Esophagus muscularis mucosa (tissue), 3 donors: Measurements from ENCODE around the gene CHRNA1.

Experiments
- CTCF ChIP-seq, 3 experiments: fragments of 200-600 bp in 2 of 3; fragments of 450-650 bp in 1 of 3; sonication (generic) in 2 of 3; IDR thresholded peaks; one replicate each; pipeline ENCODE4 v1.5.1; 2017 to 2019; ENCODE audit warnings: antibody characterized with exemption in 3 of 3, mild to moderate bottlenecking in 2 of 3, moderate library complexity in 1 of 3
- POLR2AphosphoS5 ChIP-seq, 2 donors: sonication (generic); formaldehyde crosslinking; IDR thresholded peaks; one replicate each; pipeline ENCODE4 v1.6.1; 2017; ENCODE audit warnings: antibody characterized with exemption in 2 of 2

DNA sequence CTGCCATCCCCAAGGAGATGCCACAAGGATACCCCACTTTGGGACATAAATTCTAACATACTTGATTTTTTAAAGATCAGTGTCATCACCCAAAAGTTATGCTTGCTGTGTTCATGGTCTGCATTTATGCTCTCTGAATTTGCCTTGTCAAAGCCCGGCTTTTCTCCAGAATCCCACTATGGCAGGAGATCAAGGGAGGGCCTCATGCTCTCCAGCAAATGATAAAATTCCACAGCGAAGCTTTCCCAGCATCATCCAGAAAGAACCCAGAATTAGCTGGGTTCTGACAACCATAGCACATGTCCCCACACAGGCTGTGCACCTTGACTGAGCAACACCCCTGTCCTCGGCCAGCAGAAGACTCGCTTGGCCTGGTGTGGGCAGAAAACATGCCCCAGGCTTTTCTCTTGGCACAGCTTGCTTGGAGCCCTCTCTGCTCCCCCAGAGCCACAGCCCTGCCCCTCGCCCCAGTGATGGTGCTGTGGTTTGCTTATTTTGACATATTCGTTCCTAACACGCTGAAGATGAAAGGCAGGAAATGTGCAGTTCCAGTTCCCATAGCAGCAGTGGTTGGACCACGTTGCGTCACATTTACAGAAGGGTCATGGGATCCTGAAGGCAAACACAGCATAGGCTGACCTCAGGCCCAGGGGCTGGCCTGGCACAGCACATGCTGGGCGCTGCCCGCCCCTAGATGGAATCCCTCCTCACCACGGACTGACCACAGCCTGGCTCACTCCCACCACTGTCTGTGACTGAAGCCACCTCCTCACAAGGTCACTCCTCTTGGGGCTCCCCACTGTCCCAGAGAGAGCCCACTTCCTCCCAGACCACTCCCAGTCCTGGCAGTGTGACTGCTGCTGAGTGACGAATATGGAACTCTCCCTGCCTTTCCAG is 14.1 kb upstream of the CHRNA1 start:
- no peak for TF ChIP-seq CTCF (IDR thresholded peaks at IDR 0.05)
- TF ChIP-seq POLR2AphosphoS5 (IDR thresholded peaks at IDR 0.05) = peak; percentile 14 to 28
